SU-DHL-6 (cell line): ENCODE results near the gene TMEM151B.

Experiments
- EZH2phosphoT487 ChIP-seq: fragments of 200-600 bp; sonication (generic), shearing (Covaris generic); conservative IDR thresholded peaks from 2 replicates; pipeline ENCODE4 v1.6.1; 2018; ENCODE audit warnings: mild to moderate bottlenecking, antibody characterized with exemption, low read length, moderate library complexity, mixed read lengths
- TF ChIP-seq, protein P1 (sequence below): fragments of 200-600 bp; sonication (generic); IDR thresholded peaks from one replicate; pipeline ENCODE4 v1.5.1; 2017; ENCODE audit warnings: antibody characterized with exemption, mild to moderate bottlenecking, low read length, moderate library complexity; ENCODE audit not compliant: insufficient read depth, poor library complexity, severe bottlenecking

DNA sequence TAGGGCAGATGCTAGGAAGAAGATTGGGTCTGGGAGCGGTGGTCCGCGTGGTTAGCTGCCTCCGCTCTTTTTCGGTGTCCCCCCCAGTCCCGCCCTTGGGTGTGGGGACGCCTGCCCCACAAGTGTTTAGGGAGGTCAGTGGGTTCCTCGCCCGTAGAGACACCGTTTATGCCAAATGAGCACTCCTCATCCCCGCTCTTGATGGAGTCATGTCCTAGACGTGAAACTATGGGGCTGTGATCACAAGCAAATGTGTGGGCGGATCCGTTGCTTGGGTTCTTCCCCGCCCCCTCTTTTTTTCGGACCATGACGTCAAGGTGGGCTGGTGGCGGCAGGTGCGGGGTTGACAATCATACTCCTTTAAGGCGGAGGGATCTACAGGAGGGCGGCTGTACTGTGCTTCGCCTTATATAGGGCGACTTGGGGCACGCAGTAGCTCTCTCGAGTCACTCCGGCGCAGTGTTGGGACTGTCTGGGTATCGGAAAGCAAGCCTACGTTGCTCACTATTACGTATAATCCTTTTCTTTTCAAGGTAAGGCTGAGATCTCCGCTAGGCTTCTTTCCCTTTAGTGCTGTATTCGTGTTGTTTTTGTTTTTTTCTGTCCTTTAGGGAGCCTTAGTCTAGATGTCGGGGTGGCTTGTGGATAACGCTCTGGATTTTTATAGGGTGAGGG, 23.4 kb upstream of the TMEM151B start, which contains the start of gene HSP90AB1:
- TF ChIP-seq, protein P1, sequence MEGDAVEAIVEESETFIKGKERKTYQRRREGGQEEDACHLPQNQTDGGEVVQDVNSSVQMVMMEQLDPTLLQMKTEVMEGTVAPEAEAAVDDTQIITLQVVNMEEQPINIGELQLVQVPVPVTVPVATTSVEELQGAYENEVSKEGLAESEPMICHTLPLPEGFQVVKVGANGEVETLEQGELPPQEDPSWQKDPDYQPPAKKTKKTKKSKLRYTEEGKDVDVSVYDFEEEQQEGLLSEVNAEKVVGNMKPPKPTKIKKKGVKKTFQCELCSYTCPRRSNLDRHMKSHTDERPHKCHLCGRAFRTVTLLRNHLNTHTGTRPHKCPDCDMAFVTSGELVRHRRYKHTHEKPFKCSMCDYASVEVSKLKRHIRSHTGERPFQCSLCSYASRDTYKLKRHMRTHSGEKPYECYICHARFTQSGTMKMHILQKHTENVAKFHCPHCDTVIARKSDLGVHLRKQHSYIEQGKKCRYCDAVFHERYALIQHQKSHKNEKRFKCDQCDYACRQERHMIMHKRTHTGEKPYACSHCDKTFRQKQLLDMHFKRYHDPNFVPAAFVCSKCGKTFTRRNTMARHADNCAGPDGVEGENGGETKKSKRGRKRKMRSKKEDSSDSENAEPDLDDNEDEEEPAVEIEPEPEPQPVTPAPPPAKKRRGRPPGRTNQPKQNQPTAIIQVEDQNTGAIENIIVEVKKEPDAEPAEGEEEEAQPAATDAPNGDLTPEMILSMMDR = no peak
- TF ChIP-seq EZH2phosphoT487 = no peak
